NCI-H146 treated with DMSO at 0.1 percent for 48 hours (cell line): Measurements from ENCODE around the gene PTPN22.

Experiments used
- DNase-seq: peaks from one replicate; lab custom pipeline; 2025; ENCODE audit not compliant: unreplicated experiment; lab: John Stamatoyannopoulos, UW

Gene PTPN22

DNA sequence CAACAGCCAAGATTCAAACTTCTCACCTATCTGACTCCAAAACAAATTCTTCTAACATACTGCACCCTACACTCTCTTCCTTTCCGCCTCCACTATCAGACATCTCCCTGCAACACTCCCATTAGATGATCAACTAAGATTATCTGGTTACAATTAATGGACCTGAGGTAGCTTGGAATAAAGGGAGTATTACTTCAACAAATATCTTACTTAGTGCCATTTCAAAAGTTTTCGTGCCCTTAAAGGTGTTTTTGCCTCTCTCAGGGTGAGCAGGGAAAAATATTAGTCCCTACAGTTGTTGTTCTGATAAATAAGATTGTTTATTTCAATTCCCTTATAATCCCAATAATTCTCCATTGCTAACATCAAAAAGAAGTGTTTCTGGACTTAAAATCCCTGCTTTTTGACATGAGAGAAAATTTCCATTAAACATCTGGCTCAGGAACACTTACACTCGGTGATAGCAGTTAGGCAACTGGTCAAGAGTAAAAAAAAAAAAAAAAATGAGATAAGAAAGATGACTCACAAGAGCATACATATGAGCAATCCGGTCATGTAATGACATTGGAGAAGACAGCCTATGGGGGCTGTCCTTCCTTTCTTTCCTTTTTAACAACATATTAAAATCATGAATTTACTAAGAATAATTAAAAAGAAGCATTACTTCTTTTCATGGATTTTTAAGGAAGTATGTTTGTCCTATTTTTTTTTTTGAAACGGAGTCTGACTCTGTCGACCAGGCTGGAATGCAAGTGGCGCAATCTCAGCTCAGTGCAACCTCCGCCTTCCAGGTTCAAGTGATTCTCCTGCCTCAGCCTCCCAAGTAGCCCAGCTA, 66.9 kb downstream of the PTPN22 start:
- no peak for DNase-seq

DNA sequence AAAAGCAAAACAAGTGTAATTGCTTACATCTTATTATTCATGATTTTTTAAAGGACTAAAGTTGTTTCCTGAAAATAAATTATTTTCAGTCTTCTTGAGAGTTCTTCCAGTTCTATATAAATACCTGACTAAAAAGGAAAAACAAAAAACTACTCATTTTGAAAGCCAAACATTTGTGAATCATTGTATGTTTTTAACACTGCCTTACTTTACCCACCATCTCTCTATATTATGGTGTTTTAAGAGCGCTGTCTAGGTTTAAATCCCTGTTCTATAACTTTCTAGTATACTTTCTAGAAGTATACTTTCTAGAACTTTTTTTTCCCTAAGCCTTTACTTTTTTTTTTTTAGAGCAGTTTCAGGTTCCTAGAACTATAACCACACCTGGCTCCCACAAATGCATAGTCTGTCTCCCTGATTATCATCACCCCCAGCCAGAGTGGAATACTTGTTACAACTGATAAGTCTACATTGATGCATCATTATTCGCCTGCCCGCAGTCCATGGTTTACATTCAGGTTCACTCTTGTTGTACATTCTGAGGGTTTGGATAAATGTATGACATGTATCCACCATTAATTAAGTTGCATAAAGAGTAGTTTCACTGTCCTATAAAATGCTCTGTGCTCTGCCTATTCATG, 69.0 kb downstream of the PTPN22 start:
- DNase-seq = no peak

DNA sequence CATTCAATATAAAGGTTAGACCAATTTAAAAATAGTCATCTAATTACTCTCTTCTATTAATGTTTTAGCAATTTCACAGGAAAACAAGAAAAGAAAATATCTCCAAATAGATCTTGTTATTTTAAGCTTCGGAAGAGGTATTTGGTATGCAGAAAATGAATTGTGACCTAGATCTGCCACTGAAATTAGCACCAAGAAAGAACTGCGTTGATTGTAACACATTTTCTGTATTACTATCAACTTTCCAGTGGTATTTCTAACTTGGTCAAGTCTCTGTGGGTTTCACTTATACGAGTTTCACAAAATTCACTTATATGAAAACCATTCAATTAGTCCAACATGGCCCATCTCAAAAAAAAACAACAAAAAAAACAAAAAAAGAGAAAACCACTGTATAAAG, 71.0 kb downstream of the PTPN22 start:
- DNase-seq = no peak

DNA sequence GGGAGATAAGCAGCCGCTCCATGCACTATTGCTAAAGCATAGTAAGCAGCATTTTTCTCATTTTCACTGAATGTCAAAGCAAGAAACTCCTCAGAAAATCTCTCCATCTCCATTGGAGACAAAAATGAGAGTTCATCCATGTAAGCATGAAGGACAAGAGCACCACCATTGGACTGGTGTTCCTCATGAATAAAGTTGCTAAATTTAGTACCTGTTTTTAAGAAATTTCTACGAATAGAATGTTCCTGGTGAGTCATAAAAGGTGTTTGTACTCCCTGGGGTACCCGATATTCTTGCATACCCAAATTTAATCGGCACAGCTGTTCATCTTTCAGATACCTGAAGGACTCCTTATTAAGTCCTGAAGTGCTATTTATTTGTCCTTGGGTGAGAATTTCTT, 74.0 kb downstream of the PTPN22 start:
- no peak for DNase-seq

DNA sequence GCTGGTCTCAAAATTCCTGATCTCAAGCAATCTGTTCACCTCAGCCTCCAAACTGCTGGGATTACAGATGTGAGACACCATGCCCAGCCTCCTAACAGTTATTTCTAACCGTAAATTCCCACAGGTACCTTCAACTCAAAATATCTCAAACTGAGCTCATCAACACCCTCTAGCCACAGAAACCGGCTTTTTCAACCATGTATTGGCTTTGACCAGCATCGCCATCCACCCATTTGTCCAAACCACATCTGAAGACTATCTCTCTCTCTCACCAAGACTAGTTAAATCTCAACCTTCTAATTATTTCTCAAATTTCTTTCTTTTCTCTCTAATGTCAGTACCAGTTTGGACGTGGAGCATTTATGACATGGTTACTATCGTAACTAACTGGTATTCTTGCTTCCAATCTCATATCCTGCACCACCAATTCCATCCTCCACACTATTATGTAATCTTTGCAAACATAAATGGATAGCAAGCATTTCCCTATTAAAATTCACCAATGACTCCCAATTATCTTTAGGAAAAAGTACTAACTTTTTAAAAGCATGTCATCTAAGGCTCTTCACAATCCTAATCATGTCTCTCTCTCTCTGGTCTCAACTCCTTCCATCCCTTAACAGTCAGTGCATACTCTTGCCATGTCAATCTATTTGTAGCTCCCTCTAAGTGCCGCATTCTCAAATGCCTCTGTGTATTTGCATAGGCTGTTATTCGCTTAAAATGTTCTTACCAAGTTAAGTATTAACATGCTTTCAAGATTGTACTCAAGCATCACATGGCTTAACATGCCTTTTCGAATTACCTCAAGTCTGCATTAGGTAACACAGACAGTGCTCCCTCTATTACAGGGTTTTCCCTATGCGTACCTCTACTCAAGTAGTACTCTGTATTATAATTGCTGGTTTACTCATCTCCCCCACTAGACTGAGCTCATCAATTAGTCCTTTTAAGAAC, 77.4 kb downstream of the PTPN22 start:
- DNase-seq = no peak

DNA sequence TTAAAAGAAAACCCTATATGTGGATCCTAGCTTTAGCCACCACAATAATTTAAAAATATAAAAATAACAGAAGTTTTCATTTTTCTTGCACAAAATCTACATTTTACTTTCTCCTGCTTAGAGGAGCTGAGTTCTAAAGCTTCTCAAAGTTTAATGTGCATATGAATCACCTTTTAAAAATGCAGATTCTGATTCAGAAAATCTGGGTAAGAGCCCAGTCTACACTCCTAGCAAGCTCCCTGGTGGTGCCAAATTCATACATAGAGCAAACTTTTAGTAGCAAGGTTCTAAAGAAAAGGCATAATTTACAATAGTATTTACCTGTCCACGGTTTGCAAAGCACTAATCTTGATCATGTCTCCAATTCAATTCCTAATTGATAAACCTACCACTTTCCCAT, 78.5 kb downstream of the PTPN22 start:
- DNase-seq = no peak

DNA sequence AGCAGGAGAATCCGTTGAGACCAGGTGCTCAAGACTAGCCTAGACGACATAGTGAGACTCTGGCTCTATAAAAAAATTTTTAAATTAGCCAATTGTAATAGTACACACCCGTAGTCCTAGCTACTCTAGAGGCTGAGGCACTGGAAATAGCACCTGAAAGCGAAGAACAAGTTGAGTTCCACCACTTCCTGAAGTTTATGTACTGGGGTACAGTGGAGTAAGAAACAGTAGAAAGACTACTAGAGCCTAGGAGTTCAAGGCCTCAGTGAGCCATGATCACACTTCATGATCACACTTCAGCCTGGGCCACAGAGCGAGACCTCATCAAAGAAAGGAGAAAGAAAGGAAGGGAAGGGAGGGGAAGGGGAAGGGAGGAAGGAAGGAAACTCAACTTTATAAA, 79.0 kb downstream of the PTPN22 start:
- no peak for DNase-seq

DNA sequence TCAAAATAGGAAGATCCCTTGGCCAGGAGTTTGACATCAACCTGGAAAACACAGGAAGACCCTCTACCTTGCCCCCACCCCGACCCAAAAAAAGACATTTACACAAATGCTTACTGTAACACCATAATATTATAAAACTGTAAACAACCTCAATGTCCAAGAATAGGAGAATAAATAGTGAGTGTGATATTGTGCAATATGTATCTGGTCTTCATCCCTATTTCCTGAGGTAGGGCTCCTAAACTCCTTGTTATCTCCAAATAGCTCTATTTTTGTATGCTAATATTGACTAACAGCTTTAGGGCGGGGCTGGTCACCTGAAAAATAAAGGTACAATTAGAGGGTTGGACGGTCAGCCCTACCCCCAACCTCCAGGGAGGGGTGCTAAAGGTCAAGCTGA, 82.7 kb downstream of the PTPN22 start:
- DNase-seq = no peak

DNA sequence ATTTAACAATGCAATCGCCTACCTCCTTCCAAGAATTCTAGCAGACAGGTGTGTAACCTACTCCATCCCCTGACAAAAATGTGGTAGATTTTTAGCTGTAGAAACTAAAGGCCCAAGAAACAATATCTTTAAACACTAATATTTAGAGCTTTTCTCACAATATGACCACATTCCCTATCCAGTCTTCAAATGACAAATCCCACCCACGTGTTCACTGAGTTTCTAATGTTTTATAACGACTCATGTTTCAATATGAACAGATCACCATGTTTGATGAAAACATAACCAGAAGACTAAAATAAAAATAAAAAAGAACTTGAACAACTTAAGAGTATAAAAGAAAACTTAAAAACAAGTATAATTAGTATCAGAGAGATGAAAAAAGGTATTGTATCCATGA, 83.8 kb downstream of the PTPN22 start:
- DNase-seq = no peak

DNA sequence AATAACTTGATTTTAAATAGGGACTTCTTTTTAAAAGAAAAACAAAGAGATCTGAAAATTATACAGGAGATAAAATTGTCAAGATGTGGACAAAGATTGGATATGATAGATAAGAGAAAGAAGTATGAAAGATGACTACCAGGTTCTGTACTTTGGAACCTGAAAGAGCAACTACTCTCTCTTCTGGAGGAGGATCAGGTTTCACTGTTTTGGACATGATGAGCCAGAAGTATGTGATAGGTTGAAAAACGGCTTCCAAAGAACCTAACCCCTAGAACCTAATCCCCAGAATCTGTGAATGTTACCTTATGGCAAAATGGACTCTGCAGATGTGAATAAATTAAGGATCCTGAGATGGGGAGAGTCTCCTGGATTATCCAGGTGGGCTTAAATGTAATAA, 85.4 kb downstream of the PTPN22 start:
- DNase-seq = no peak

DNA sequence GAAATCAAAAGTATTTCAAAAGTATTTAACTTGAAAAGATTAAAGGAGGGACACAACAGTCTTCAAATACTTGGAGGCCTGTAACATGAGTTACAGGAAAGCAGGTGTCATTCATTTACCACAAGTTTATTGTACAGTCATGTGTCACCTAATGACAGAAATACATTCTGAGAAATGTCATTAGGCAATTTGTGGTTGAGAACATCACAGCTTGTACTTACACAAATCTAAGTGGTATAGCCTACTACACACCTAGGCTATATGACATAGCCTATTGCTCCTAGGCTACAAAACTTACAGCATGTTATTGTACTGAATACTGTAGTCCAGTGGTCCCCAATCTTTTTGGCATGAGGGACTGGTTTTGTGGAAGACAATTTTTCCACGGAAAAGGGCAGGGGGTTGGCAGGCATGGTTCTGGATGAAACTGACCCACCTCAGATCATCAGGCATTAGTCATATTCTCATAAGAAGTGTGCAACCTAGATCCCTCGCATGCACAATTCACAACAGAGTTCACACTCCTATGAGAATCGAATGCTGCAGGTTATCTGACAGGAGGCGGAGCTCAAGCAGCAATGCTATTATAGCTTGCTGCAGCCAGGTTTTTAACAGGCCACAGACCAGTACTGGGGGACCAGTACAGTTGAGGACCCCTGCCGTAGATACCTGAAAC, 87.3 kb downstream of the PTPN22 start:
- no peak for DNase-seq

DNA sequence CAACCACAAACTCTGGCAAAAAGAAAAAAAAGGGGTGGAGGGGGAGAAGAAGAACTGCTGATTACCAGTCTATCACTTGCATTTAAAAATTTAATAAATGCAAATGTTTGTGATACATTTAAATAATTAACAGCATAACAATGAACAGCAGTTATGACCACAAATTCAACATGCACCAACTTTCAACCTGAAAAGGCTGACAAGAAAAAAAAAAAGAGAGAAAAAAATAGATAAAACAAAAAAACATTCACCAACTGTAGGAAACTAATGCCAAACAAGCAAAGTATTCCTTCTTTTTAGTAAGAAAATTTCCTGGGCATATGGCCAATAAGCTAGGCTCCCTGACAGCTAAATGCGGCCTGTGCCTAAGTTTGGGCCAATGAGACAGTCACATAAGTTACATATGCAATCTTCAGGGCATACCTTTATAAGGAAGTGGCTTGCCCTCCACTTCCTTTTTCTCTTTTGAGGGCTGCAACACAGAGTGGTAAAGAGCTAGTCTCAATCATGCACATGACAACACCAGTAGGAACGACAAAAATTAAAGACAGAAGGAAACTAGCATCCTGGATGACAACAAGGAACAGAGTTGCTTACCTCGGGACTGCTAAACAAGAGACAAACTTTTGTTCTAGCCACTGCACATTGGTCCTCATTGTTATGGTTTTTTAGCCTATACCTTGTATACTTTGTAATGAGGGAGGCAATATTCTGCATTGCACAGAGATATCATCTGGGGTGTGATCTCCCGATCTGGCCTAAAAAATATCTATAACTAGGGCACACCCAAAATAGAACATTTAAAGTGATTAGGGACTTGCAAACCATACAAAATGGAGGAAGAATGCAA, 88.0 kb downstream of the PTPN22 start:
- DNase-seq = no peak

DNA sequence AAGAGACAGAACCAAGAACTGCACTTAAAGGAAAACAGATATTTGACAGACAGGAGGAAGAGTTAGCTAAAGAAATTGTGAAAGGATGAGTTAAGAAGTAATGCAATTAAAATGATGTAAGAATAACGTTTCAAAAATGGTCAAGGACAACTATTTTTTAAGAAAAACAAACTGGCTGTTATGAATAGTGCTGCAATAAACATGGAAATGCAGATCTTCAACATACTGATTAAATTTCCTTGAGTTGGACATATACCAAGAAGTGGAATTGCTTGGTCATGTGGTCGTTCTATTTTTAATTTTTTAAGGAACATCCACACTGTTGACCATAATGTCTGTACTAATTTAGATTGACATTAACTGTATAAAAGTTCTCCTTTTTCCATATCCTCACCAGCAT, 89.1 kb downstream of the PTPN22 start:
- DNase-seq = no peak

DNA sequence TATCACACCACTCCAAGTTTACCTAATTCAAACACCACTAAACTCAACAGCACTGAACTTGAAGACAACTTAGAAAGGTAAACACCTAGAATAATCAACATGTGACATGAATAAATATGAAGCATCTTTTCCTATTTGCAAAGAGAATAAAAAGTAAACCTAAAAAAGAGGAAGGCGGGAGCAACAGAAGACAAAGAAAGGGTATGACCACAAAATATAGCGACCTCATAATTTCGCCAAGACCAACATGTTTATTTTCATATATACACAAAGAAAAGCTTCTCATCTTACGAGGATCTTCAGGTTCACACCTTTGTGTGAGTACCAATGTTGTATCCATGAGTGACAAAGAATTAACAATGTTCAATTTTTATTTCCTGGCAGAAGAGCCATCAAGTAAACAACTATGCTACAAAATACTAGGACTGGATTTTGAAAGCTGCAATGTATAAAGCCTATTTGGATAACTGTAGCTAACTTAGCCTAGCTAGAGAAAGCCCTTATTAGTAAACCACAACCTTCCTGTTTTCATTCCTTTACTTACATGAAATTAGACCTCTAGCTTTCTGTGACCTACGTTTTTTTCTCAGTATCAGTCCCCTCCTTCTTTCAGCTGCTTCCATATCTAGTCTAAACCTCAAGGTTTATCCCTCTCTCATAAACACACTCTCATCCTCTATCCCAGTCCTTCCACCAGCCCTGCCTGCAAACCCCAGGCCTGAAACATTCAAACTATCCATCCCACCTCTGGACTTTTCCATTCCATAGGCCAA, 91.0 kb downstream of the PTPN22 start:
- no peak for DNase-seq

DNA sequence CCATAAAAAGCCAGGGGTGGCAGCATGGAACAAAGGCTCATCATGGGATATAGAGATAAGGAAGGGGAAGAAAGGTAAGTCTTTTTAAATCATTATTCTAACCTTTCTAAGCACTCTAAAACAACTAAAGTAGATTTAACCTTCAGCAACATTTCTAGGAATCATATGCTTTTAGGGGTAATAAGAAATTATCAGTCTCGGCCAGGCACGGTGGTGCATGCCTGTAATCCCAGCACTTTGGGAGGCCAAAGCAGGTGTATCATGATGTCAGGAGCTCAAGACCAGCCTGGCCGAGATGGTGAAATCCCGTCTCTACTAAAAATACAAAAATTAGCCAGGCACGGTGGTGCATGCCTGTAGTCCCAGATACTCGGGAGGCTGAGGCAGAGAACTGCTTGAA, 92.0 kb downstream of the PTPN22 start:
- no peak for DNase-seq

DNA sequence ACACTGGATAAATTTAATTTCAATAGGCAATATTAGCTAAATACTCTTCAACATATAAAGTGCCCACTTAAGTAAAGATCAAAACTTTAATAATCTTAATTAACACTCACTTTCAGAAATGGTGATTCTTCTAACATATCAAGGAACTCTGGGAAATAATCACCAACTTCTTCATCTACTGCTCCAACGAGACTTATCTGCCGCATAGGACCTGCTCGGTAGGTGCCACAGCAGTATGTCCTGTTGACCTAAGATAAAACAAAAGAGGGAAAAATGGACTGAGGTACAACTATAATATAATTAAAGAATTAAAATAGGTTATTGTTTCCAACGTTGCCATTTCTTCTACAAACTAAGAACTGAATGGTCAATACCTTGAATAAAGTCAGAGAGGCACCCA, 94.0 kb downstream of the PTPN22 start:
- no peak for DNase-seq

DNA sequence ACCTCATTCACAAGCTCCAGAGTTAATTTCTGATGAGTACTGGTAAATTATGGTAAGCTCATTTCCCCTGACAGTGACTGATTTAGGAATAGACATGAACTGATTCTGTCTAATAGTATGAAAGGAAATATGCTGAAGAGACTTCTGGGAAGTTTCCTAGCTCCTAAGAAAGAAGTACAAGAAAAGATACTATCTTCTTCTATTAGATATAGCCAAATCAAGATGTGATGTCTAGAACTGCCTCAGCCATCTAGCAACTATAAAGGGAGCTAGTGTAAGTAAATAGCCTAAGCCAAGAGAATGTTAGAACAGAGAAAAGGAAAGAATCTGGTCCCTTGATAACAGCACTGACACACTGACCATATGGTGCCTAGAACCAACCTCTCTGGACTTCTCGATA, 101.5 kb downstream of the PTPN22 start:
- DNase-seq = no peak

DNA sequence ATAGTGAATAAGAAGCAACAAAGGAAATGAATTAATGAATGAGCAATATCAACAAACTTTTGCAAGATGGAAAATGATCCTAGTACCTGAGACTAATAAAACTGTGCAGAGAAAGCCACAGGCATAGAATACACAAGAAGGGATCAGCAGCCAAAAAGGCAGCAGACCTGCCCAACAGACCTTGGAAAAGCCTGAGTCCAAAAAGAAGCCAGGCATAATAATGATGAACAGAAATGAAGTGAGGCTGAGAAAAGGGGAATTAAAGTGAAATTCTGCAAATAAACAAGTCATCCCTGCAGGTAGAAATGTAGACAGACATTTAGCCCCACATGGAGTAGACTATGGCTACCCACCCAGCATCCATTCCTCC, 101.9 kb downstream of the PTPN22 start:
- no peak for DNase-seq

DNA sequence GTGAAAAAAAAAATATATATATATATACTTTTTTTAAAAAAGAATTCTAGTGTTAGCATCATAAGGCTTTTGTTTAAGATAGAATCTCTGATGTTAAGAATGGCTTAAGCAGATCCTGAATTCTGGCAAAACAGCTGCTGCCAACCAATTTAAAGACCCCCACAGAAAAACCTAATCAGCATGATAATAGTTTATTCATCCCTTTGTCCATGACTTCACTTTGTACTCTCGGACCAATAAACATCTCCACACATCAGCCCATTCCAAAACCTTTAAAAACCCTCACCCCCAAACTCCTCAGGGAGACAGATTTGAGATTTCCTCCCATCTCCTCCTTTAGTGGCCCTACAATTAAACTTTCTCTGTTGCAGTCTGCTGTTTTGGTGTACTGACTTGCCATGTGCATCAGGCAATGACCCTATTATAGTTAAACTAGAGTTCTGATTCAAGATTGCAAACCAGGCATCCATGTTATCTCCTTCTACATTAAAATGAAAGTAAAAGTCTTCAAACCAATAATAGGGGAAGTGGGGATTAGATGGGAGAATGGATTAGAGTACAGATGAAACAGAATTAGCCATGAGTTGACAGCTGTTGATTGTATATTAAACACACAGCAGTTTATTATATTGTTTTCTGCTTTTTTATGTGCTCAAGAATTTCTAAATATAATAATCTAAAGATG, 102.5 kb downstream of the PTPN22 start:
- DNase-seq = no peak
